HG02763 (cell line): ENCODE results near the gene TMIGD2.
A peak's percentile ranks its signal among the peaks of the same experiment; 100 is the strongest.
"Not testable (repeated sequence)": the region's sequence is repeated elsewhere in the genome, so short reads cannot be mapped to it uniquely, and the experiment has no call there.

Source experiments
- ATAC-seq: cut with Tn5 transposase; IDR thresholded peaks from one replicate; pipeline ENCODE4 v1.9.1; 2021; ENCODE audit warnings: mild to moderate bottlenecking, moderate library complexity; ENCODE audit not compliant: unreplicated experiment

TMIGD2 gene

GRCh38 chr19:4268816-4269430 lies 33.3 kb downstream of the TMIGD2 start:
- ATAC-seq, result no peak

GRCh38 chr19:4267901-4268815 lies 34.0 kb downstream of the TMIGD2 start:
- ATAC-seq, result no peak

- no peak for ATAC-seq
Measured at GRCh38 chr19:4267101-4267900, 34.9 kb downstream of the TMIGD2 start.

GRCh38 chr19:4266253-4267000 lies 35.8 kb downstream of the TMIGD2 start:
- ATAC-seq, result no peak

- ATAC-seq, result no peak
Measured at GRCh38 chr19:4264812-4265211, 37.4 kb downstream of the TMIGD2 start.

GRCh38 chr19:4260613-4261191 lies 41.5 kb downstream of the TMIGD2 start:
- no peak for ATAC-seq

- ATAC-seq, result no peak
Measured at GRCh38 chr19:4258181-4258580, 44.0 kb downstream of the TMIGD2 start.

- ATAC-seq, result no peak
Measured at GRCh38 chr19:4257025-4257424, 45.2 kb downstream of the TMIGD2 start.

GRCh38 chr19:4256563-4256962 lies 45.6 kb downstream of the TMIGD2 start:
- no peak for ATAC-seq

GRCh38 chr19:4246767-4247593 lies 55.2 kb downstream of the TMIGD2 start, which contains the start of gene YJU2:
Gene YJU2, plus strand, starts transcription at chr19:4247080. Its CDS starts 67 bp downstream, at chr19:4247147.
- ATAC-seq, result peak; percentile 84

- not testable (repeated sequence) for ATAC-seq
Measured at GRCh38 chr19:4245938-4246337, 56.3 kb downstream of the TMIGD2 start.
